HEK293 (cell line): ENCODE data around the gene KCNJ5.

ENCODE experiments used
- CTCF ChIA-PET: fragments of 350-600 bp; formaldehyde crosslinking; extraction: SDS; loops from one replicate; lab custom pipeline; 2021; ENCODE audit warnings: antibody characterized with exemption; lab: Yijun Ruan, JAX
- POLR2A ChIA-PET: fragments of 300-600 bp; formaldehyde crosslinking; extraction: SDS; loops from one replicate; lab custom pipeline; 2020; ENCODE audit warnings: antibody characterized with exemption, inconsistent platforms; lab: Yijun Ruan, JAX
- H3K27ac ChIP-seq: fragments of 200-500 bp; sonication (Bioruptor generic); 2 replicates; pipeline ENCODE4 v1.5.1; 2014; ENCODE audit warnings: low read depth, low read length, control low read depth, inconsistent platforms; ENCODE audit errors: extremely low read depth
- H3K36me3 ChIP-seq, 2 experiments: fragments of 200-500 bp in 1 of 2; sonication (Bioruptor generic) in 1 of 2; 1 replicate in 1 of 2; 2 replicates in 1 of 2; pipeline ENCODE4 v1.5.1; 2014 to 2017; ENCODE audit warnings: inconsistent platforms in 2 of 2, low read length in 2 of 2; ENCODE audit not compliant: control insufficient read depth in 2 of 2, insufficient read depth in 1 of 2
- H3K4me1 ChIP-seq: fragments of 200-500 bp; sonication (Bioruptor generic); 2 replicates; pipeline ENCODE4 v1.5.1; 2014; ENCODE audit warnings: mild to moderate bottlenecking, low read length, inconsistent platforms; ENCODE audit not compliant: control insufficient read depth, insufficient read depth
- H3K4me3 ChIP-seq: 2 replicates; pipeline ENCODE4 v1.5.1; 2011; ENCODE audit warnings: low read depth, mild to moderate bottlenecking, control low read depth, low read length, moderate library complexity
- H3K9me3 ChIP-seq: fragments of 200-500 bp; sonication (Bioruptor generic); 2 replicates; pipeline ENCODE4 v1.5.1; 2014; ENCODE audit warnings: low read depth, low read length, inconsistent platforms; ENCODE audit not compliant: control insufficient read depth, insufficient read depth
- EGR2 ChIP-seq: fragments of 450-650 bp; formaldehyde crosslinking; IDR thresholded peaks from 2 replicates; pipeline ENCODE4 v1.5.1; 2016; ENCODE audit warnings: low read depth, missing biosample characterization, missing genetic modification characterization
- MYNN ChIP-seq: fragments of 450-650 bp; formaldehyde crosslinking; IDR thresholded peaks from 2 replicates; pipeline ENCODE4 v1.5.1; 2016; ENCODE audit warnings: missing biosample characterization, missing genetic modification characterization, borderline replicate concordance
- PRDM2 ChIP-seq: fragments of 450-650 bp; formaldehyde crosslinking; IDR thresholded peaks from 2 replicates; pipeline ENCODE4 v1.5.1; 2016; ENCODE audit warnings: missing biosample characterization, missing genetic modification characterization, borderline replicate concordance
- TCF7L2 ChIP-seq: IDR thresholded peaks from 2 replicates; pipeline ENCODE4 v1.6.1; 2011; ENCODE audit warnings: low read depth, mild to moderate bottlenecking, inconsistent platforms, low read length, moderate library complexity, borderline replicate concordance
- TRIM28 ChIP-seq: IDR thresholded peaks from 2 replicates; pipeline ENCODE4 v1.6.1; 2011; ENCODE audit warnings: low read length, control low read depth, borderline replicate concordance
- WT1 ChIP-seq: fragments of 450-650 bp; formaldehyde crosslinking; IDR thresholded peaks from 2 replicates; pipeline ENCODE4 v1.5.1; 2016; ENCODE audit warnings: missing biosample characterization, missing genetic modification characterization
- ZBTB10 ChIP-seq: fragments of 450-650 bp; formaldehyde crosslinking; IDR thresholded peaks from 2 replicates; pipeline ENCODE4 v1.5.1; 2016; ENCODE audit warnings: missing biosample characterization, missing genetic modification characterization
- ZFHX2 ChIP-seq: fragments of 450-650 bp; formaldehyde crosslinking; conservative IDR thresholded peaks from 2 replicates; pipeline ENCODE4 v1.5.1; 2016; ENCODE audit warnings: missing biosample characterization, missing genetic modification characterization
- ZNF133 ChIP-seq: fragments of 450-650 bp; formaldehyde crosslinking; IDR thresholded peaks from 2 replicates; pipeline ENCODE4 v1.5.1; 2016; ENCODE audit warnings: missing biosample characterization, missing genetic modification characterization
- ZNF311 ChIP-seq: fragments of 450-650 bp; formaldehyde crosslinking; IDR thresholded peaks from 2 replicates; pipeline ENCODE4 v1.5.1; 2017; ENCODE audit warnings: missing biosample characterization, missing genetic modification characterization, borderline replicate concordance
- ZNF350 ChIP-seq: fragments of 450-650 bp; formaldehyde crosslinking; IDR thresholded peaks from 2 replicates; pipeline ENCODE4 v1.5.0; 2017; ENCODE audit warnings: missing biosample characterization, mild to moderate bottlenecking, missing genetic modification characterization
- ZNF518A ChIP-seq: fragments of 450-650 bp; formaldehyde crosslinking; conservative IDR thresholded peaks from 2 replicates; pipeline ENCODE4 v1.5.1; 2016; ENCODE audit warnings: low read depth, missing biosample characterization, missing genetic modification characterization
- ZNF621 ChIP-seq: fragments of 450-650 bp; formaldehyde crosslinking; IDR thresholded peaks from 2 replicates; pipeline ENCODE4 v1.5.1; 2017; ENCODE audit warnings: missing biosample characterization, missing genetic modification characterization
- ZNF664 ChIP-seq: fragments of 450-650 bp; formaldehyde crosslinking; IDR thresholded peaks from 2 replicates; pipeline ENCODE4 v1.5.1; 2016; ENCODE audit warnings: missing biosample characterization, missing genetic modification characterization
- ZNF830 ChIP-seq: fragments of 450-650 bp; IDR thresholded peaks from 2 replicates; pipeline ENCODE4 v1.5.0; 2018; ENCODE audit warnings: missing biosample characterization, missing genetic modification characterization, low read depth, mild to moderate bottlenecking, moderate library complexity
- ZNF837 ChIP-seq: fragments of 450-650 bp; formaldehyde crosslinking; IDR thresholded peaks from 2 replicates; pipeline ENCODE4 v1.5.1; 2016; ENCODE audit warnings: missing biosample characterization, missing genetic modification characterization

Gene KCNJ5

GRCh38 chr11:128868841-128869671 lies 22.1 kb upstream of the KCNJ5 start:
- H3K9me3 ChIP-seq: no peaks in the 10 kb centered on the region
- no peak overlapping the region for H3K4me3 ChIP-seq
- no peak overlapping the region for H3K27ac ChIP-seq
- TF ChIP-seq ZNF518A (no peak), ZFHX2 (peak; percentile 25; the same call in 1 of the 2 replicates), TRIM28 (no peak), EGR2 (peak; percentile 54; the same call in 1 of the 2 replicates)
- no peaks in the 10 kb centered on the region for H3K4me1 ChIP-seq
- ChIA-PET CTCF (interaction anchor here (0.8 kb wide), 1 partner anchor 15 kb away, joined by 4 read pairs; no protein-coding TSS in a partner anchor), POLR2A (no interaction called here)
- no peaks in the 10 kb centered on the region for H3K36me3 ChIP-seq

GRCh38 chr11:128871168-128871610 lies 20.0 kb upstream of the KCNJ5 start:
- POLR2A ChIA-PET: no interaction called here
- CTCF ChIA-PET: no interaction called here
- no peak overlapping the region for H3K27ac ChIP-seq
- H3K4me3 ChIP-seq: no peak overlapping the region
- no peaks in the 10 kb centered on the region for H3K36me3 ChIP-seq
- no peaks in the 10 kb centered on the region for H3K4me1 ChIP-seq
- H3K9me3 ChIP-seq: no peaks in the 10 kb centered on the region
- TF ChIP-seq TCF7L2 (no peak), TRIM28 (no peak), WT1 (tag by site-specific recombination) (no peak), ZNF837 (no peak), ZNF664 (tag by site-specific recombination) (no peak)

- no peak overlapping the region for H3K27ac ChIP-seq
- no peaks in the 10 kb centered on the region for H3K36me3 ChIP-seq
- H3K4me1 ChIP-seq: no peaks in the 10 kb centered on the region
- ChIA-PET CTCF (interaction anchor here (1.2 kb wide), 1 partner anchor 13 kb away, joined by 6 read pairs; no protein-coding TSS in a partner anchor), POLR2A (no interaction called here)
- TF ChIP-seq ZNF621 (no peak), ZNF311 (tag by site-specific recombination) (no peak), ZNF133 (tag by site-specific recombination) (no peak), ZBTB10 (tag by site-specific recombination) (no peak), ZNF830 (tag by site-specific recombination) (no peak), MYNN (no peak), ZNF350 (no peak), PRDM2 (tag by site-specific recombination) (no peak)
- H3K4me3 ChIP-seq: no peak overlapping the region
- H3K9me3 ChIP-seq: no peaks in the 10 kb centered on the region
These were observed 19.1 kb upstream of the KCNJ5 start for GRCh38 chr11:128872094-128872493.
